ENCODE data around the gene AGTR1.

DNA sequence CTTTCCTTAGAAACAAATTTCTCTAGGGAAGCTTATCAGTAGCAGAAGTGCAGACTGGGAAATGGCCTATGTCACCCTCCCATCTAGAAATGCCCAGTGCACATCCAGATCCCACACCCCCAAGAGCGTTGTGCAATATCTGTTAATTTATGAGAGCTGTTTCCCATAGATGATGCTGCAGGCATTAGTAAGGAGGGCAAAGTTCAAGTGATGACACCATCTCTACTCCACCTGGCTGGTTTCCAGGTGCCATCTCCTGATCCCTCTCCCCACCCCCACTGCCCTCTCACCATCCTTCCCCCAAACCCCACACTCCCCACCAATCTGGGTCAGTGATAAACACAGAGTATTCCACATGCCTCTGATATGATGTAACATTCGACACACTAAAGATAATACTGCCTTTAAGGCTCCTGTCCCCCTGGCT is 39.4 kb downstream of the AGTR1 start:
- TF ChIP-seq, protein P1, sequence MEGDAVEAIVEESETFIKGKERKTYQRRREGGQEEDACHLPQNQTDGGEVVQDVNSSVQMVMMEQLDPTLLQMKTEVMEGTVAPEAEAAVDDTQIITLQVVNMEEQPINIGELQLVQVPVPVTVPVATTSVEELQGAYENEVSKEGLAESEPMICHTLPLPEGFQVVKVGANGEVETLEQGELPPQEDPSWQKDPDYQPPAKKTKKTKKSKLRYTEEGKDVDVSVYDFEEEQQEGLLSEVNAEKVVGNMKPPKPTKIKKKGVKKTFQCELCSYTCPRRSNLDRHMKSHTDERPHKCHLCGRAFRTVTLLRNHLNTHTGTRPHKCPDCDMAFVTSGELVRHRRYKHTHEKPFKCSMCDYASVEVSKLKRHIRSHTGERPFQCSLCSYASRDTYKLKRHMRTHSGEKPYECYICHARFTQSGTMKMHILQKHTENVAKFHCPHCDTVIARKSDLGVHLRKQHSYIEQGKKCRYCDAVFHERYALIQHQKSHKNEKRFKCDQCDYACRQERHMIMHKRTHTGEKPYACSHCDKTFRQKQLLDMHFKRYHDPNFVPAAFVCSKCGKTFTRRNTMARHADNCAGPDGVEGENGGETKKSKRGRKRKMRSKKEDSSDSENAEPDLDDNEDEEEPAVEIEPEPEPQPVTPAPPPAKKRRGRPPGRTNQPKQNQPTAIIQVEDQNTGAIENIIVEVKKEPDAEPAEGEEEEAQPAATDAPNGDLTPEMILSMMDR (IDR thresholded peaks at IDR 0.05; ENCODE audit: low read depth, low read length): no peak
- TF ChIP-seq POLR2A (IDR thresholded peaks at IDR 0.05; ENCODE audit: extremely low read depth, insufficient read length) (no peak), MYC (IDR thresholded peaks at IDR 0.05; ENCODE audit: low read depth, low read length) (no peak)
- TF ChIP-seq, protein P2, sequence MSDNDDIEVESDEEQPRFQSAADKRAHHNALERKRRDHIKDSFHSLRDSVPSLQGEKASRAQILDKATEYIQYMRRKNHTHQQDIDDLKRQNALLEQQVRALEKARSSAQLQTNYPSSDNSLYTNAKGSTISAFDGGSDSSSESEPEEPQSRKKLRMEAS (IDR thresholded peaks at IDR 0.05; ENCODE audit: low read depth, low read length): no peak
